Right lung (tissue), 10 donors: ENCODE results near the gene HNRNPF. TPM values are rescaled to one million over a fixed set of nuclear protein-coding genes. Genes with fewer than 3 reads are reported as not detected.
"Not testable (repeated sequence)": the region's sequence is repeated elsewhere in the genome, so short reads cannot be mapped to it uniquely, and the experiment has no call there.

ENCODE experiments used
- DNase-seq, 2 donors: peaks; one replicate each; pipeline ENCODE4 v3.0.0-alpha.2; 2013
- long read RNA-seq, 8 donors: transcript quantifications; one replicate each; lab custom pipeline, GENCODE V29; 2026
- polyA plus RNA-seq, 5 donors: library from polyadenylated mRNA; unstranded; fragments of 120-200 nt; gene quantifications; one replicate each; pipeline versions ENCODE4 v1.2.1 to v1.2.3, GENCODE V29; 2013; ENCODE audit warnings: inconsistent platforms in 1 of 5, low replicate concordance in 1 of 5; ENCODE audit not compliant: insufficient read length in 5 of 5, insufficient read depth in 1 of 5

The HNRNPF gene, protein sequence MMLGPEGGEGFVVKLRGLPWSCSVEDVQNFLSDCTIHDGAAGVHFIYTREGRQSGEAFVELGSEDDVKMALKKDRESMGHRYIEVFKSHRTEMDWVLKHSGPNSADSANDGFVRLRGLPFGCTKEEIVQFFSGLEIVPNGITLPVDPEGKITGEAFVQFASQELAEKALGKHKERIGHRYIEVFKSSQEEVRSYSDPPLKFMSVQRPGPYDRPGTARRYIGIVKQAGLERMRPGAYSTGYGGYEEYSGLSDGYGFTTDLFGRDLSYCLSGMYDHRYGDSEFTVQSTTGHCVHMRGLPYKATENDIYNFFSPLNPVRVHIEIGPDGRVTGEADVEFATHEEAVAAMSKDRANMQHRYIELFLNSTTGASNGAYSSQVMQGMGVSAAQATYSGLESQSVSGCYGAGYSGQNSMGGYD
- polyA plus RNA-seq: 100 to 1,000 TPM; 171 to 190 (median 179) TPM
- long read RNA-seq, donor 1, transcript HNRNPF-202 (4 exons, 2,670 nt): minor isoform, 13 of 155 reads
- long read RNA-seq, donor 1, transcript HNRNPF-204 (3 exons, 2,755 nt): major isoform, 40 of 155 reads
- long read RNA-seq, donor 1, transcript HNRNPF-203 (4 exons, 2,617 nt): minor isoform, 22 of 155 reads
- long read RNA-seq, donor 1, transcript HNRNPF-207 (4 exons, 2,676 nt): minor isoform, 7 of 155 reads
- long read RNA-seq, donor 1, partial matches to known transcripts: 0 of 155 reads
- long read RNA-seq, donor 1, other reads (novel, unspliced or antisense): 67 of 155 reads
- long read RNA-seq, donor 2, transcript HNRNPF-202 (4 exons, 2,670 nt): minor isoform, 11 of 76 reads
- long read RNA-seq, donor 2, transcript HNRNPF-207 (4 exons, 2,676 nt): minor isoform, 7 of 76 reads
- long read RNA-seq, donor 2, transcript HNRNPF-204 (3 exons, 2,755 nt): major isoform, 18 of 76 reads
- long read RNA-seq, donor 2, transcript HNRNPF-203 (4 exons, 2,617 nt): minor isoform, 7 of 76 reads
- long read RNA-seq, donor 2, partial matches to known transcripts: 0 of 76 reads
- long read RNA-seq, donor 2, other reads (novel, unspliced or antisense): 28 of 76 reads
- long read RNA-seq, donor 3, transcript HNRNPF-204 (3 exons, 2,755 nt): major isoform, 24 of 89 reads
- long read RNA-seq, donor 3, transcript HNRNPF-207 (4 exons, 2,676 nt): minor isoform, 9 of 89 reads
- long read RNA-seq, donor 3, transcript HNRNPF-203 (4 exons, 2,617 nt): minor isoform, 9 of 89 reads
- long read RNA-seq, donor 3, transcript HNRNPF-201 (4 exons, 2,186 nt): minor isoform, 6 of 89 reads
- long read RNA-seq, donor 3, partial matches to known transcripts: 0 of 89 reads
- long read RNA-seq, donor 3, other reads (novel, unspliced or antisense): 36 of 89 reads
- long read RNA-seq, donor 4, transcript HNRNPF-207 (4 exons, 2,676 nt): minor isoform, 5 of 56 reads
- long read RNA-seq, donor 4, transcript HNRNPF-204 (3 exons, 2,755 nt): major isoform, 15 of 56 reads
- long read RNA-seq, donor 4, transcript HNRNPF-201 (4 exons, 2,186 nt): minor isoform, 6 of 56 reads
- long read RNA-seq, donor 4, transcript HNRNPF-203 (4 exons, 2,617 nt): minor isoform, 8 of 56 reads
- long read RNA-seq, donor 4, partial matches to known transcripts: 0 of 56 reads
- long read RNA-seq, donor 4, other reads (novel, unspliced or antisense): 21 of 56 reads
- long read RNA-seq, donor 5, transcript HNRNPF-204 (3 exons, 2,755 nt): major isoform, 35 of 129 reads
- long read RNA-seq, donor 5, transcript HNRNPF-207 (4 exons, 2,676 nt): minor isoform, 12 of 129 reads
- long read RNA-seq, donor 5, transcript HNRNPF-203 (4 exons, 2,617 nt): minor isoform, 24 of 129 reads
- long read RNA-seq, donor 5, partial matches to known transcripts: 5 of 129 reads
- long read RNA-seq, donor 5, other reads (novel, unspliced or antisense): 48 of 129 reads
- long read RNA-seq, donor 6, transcript HNRNPF-202 (4 exons, 2,670 nt): minor isoform, 9 of 115 reads
- long read RNA-seq, donor 6, transcript HNRNPF-207 (4 exons, 2,676 nt): minor isoform, 8 of 115 reads
- long read RNA-seq, donor 6, transcript HNRNPF-204 (3 exons, 2,755 nt): major isoform, 19 of 115 reads
- long read RNA-seq, donor 6, transcript HNRNPF-203 (4 exons, 2,617 nt): minor isoform, 13 of 115 reads
- long read RNA-seq, donor 6, partial matches to known transcripts: 0 of 115 reads
- long read RNA-seq, donor 6, other reads (novel, unspliced or antisense): 59 of 115 reads
- long read RNA-seq, donor 7, transcript HNRNPF-203 (4 exons, 2,617 nt): minor isoform, 5 of 77 reads
- long read RNA-seq, donor 7, transcript HNRNPF-201 (4 exons, 2,186 nt): minor isoform, 9 of 77 reads
- long read RNA-seq, donor 7, transcript HNRNPF-204 (3 exons, 2,755 nt): major isoform, 19 of 77 reads
- long read RNA-seq, donor 7, partial matches to known transcripts: 0 of 77 reads
- long read RNA-seq, donor 7, other reads (novel, unspliced or antisense): 42 of 77 reads
- long read RNA-seq, donor 8, transcript HNRNPF-207 (4 exons, 2,676 nt): minor isoform, 5 of 53 reads
- long read RNA-seq, donor 8, transcript HNRNPF-203 (4 exons, 2,617 nt): minor isoform, 6 of 53 reads
- long read RNA-seq, donor 8, transcript HNRNPF-204 (3 exons, 2,755 nt): major isoform, 13 of 53 reads
- long read RNA-seq, donor 8, partial matches to known transcripts: 0 of 53 reads
- long read RNA-seq, donor 8, other reads (novel, unspliced or antisense): 23 of 53 reads

DNA sequence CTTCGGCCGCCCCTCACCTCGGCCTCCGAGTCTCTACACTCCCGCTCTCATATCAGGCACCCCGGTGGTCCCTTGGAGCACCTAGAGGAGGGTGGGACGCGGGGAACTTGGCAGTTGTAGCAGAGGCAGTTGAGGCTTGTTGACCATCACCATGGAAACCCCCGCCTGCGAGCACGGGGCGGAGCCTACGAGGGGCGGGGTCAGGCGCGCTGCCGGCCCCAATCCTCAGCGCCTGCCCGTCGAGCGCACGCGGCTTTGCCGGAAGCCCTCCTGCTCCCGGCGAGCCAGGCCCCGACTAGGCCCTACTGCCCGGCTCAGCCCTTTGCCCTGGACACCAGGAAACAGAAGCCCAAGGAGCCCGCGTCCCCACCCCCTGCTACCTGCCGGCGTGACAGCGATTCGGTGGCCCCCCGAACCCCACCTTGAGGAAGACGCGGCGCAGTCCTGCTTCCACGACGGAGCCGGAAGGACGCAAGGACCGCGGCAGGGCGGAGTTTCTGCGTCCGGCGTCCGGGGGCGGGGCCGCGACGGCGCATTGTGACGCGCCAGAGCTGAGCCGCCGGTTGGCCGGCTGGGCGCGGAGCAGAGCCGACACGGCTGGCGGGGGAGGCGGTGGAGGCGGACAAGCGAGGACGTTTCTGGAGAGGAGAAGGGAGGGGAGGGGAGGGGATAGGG lies at the start of gene HNRNPF:
Gene HNRNPF (minus strand): TSS at position 477 of the 675 bp plus-strand sequence. CDS start 21,302 bp downstream, outside the sequence.
- DNase-seq: peak; percentile 96 to 97

DNA sequence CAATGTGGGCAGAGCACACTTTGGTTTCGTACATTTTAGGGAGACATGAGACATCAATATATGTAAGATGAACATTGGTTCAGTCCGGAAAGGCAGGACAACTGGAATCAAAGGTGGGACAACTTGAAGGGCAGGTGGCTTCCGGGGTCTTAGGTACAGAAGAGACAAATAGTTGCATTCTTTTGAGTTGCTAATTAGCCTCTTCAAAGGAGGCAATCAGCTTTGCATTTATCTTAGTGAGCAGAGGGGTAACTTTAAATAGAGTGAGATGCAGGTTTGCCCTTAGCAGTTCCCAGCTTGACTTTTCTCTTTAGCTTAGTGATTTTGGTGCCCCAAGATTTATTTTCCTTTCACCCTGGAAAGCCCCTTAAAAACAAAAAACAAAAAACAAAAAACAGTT lies 49.2 kb upstream of the HNRNPF start:
- DNase-seq: no peak

DNA sequence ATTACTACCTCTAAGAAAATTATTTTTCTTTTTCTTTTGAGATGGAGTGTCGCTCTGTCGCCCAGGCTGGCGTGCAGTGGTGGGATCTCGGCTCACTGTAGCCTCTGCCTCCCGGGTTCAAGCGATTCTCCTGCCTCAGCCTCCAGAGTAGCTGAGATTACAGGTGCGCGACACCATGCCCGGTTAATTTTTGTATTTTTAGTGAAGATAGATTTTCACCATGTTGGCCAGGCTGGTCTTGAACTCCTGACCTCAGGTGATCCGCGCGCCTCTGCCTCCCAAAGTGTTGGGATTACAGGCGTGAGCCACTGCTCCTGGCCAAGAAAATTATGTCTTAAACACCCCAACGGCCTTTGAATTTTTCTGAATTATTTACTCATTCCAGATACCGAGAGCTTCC lies 47.6 kb upstream of the HNRNPF start:
- not testable (repeated sequence) for DNase-seq

DNA sequence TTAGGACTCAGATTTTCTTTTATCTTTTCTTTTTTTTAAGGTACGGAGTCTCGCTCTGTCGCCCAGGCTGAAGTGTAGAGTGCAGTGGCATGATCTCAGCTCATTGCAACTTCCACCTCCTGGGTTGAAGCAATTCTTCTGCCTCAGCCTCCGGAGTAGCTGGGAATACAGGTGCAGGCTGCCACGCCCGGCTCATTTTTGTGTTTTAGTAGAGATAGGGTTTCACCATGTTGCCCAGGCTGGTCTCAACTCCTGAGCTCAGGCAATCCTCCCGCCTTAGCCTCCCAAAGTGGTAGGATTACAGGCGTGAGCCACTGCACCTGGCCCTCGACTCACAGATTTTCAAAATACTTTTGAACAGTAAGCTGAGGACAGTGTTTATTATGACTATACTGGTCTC lies 45.0 kb upstream of the HNRNPF start:
- not testable (repeated sequence) for DNase-seq

- DNase-seq: no peak
Observed at GRCh38 chr10:43453266-43453831, 44.4 kb upstream of the HNRNPF start.

- DNase-seq: no peak
Observed at GRCh38 chr10:43452356-43452914, 43.4 kb upstream of the HNRNPF start.

DNA sequence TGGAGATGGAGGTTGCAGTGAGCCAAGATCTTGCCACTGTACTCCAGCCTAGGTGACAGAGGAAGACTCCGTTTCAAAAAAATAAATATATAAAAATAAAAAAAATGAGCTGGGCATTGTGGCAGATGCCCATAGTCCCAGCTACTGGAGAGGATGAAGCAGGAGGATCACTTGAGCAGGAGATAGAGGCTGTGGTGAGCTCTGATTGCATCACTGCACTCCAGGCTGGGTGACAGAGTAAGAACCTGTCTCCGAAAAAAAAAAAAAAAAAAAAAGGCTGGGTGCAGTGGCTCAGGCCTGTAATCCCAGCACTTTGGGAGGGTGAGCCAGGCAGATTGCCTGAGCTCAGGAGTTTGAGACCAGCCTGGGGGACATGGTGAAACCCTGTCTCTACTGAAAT lies 39.8 kb upstream of the HNRNPF start:
- no peak for DNase-seq

DNA sequence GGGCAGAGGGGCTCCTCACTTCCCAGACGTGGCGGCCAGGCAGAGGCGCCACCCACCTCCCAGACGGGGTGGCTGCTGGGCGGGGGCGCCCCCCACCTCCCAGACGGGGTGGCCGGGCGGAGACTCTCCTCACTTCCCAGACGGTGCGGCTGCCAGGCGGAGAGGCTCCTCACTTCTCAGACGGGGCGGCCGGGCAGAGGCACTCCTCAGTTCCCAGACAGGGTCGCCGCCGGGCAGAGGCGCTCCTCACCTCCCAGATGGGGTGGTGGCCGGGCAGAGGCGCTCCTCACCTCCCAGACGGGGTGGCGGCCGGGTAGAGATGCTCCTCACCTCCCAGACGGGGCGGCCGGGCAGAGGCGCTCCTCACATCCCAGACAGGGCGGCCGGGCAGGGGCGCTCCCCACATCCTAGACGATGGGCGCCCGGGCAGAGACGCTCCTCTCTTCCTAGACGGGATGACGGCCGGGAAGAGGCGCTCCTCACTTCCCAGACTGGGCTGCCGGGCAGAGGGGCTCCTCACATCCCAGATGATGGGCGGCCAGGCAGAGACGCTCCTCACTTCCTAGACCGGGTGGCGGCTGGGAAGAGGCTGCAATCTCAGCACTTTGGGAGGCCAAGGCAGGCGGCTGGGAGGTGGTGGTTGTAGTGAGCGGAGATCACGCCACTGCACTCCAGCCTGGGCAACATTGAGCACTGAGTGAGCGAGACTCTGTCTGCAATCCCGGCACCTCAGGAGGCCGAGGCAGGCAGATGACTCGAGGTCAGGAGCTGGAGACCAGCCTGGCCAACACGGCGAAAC lies 37.4 kb upstream of the HNRNPF start:
- not testable (repeated sequence) for DNase-seq

- DNase-seq: no peak
Observed at GRCh38 chr10:43444897-43445466, 36.0 kb upstream of the HNRNPF start.

DNA sequence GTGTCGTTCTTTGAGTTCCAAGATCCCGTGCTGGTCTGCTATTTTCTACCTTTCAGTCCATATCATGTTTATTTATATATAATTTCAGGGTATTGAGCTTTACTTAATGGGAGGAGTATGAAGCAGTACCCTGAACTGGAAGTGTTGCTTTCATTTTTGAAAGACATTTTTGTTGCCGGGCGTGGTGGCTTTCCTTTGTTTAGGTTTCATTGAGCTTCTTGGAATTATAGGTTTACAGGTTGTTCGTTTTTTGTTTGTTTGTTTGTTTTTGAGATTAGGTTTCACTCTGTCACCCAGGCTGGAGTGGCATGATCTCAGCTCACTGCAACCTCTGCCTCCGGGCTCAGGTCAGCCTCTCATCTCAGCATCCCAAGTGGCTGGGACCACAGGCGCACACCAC lies 35.3 kb upstream of the HNRNPF start:
- no peak for DNase-seq

DNA sequence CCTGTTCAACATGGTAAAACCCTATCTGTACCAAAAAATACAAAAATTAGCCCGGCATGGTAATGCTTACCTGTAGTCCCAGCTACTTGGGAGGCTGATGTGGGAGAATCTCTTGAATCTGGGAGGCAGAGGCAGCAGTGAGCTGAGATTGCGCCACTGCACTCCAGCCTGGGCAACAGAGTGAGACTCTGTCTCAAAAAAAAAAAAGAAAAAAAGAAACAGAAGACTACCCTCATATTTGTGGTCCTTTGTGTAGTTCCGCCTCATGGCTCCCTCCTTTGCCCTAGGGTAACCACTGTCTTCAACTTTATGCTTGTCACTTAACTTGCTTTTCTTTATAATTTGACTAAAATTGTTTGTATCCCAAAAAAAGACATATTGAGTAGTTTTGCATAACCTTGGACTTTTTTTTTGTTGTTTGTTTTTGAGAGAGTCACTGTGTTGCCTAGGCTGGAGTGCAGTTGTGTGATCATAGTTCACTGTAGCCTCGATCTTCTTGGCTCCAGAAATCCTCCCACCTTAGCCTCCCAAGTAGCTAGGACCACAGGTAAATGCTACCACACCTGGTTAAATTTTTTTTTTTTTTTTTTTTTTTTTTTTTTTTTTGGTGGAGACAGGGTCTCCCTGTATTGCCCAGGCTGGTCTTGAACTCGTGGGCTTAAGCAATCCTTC lies 31.6 kb upstream of the HNRNPF start:
- no peak for DNase-seq

DNA sequence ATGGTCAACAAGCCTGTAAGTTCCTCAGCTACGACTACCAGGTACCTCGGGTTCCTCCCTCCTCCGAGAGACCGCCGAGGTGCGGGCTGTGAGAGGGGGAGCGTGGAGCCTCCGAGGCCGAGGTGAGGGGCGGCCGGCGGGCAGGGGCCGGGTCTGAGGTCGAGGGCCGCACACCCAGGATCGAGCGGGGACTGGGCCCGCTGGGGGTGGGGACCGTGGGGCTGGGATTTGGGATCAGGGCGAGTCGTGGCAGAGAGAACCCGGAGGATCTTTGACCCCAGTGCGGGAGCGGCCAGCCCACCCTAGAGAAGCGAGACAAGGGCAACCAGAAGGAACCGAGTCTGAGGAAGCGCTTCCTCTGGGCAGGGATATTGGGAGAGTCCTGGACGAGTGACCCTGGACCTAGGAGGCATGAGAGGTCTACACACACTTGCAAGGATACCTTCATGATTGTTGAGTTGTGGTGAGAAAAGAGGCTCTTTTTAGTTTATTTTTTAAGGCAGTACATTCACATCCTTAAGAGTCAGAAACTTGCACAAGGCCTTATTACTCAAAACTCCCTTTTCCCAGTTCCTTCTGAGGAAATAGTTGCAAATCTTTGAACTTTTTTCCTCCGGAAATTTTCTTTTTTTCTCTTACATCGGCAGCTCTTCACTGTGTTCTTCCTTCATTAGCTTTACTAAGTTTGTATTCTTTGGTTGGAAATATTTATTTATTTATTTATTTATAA lies 28.3 kb upstream of the HNRNPF start:
- DNase-seq: no peak

GRCh38 chr10:43436291-43437140 lies 27.5 kb upstream of the HNRNPF start, which contains the start of gene ZNF487:
Gene ZNF487, plus strand, starts transcription at chr10:43437111. Its CDS starts 38,703 bp downstream, at chr10:43475814.
- peak; percentile 93 to 96 for DNase-seq
